Fibroblast of the aortic adventitia (primary cell): Measurements from ENCODE around the gene STARD10. TPM values are rescaled to one million over a fixed set of nuclear protein-coding genes. Genes with fewer than 3 reads are reported as not detected.

ENCODE experiments used
- DNase-seq: peaks from one replicate; pipeline ENCODE4 v3.0.0-alpha.2; 2010; ENCODE audit warnings: low read depth
- H3K4me3 ChIP-seq: 2 replicates; pipeline ENCODE4 v1.5.1; 2011; ENCODE audit warnings: low read depth, mild to moderate bottlenecking, control low read depth, low read length, moderate library complexity
- CTCF ChIP-seq: IDR thresholded peaks from 2 replicates; pipeline ENCODE4 v1.5.1; 2011; ENCODE audit warnings: mild to moderate bottlenecking, low read length, control low read depth, inconsistent platforms; ENCODE audit not compliant: insufficient read depth
- total RNA-seq: library from RNA; depleted of rRNA; stranded (reverse); fragments of >200 nt; gene quantifications from 2 replicates; pipeline ENCODE4 v1.2.3, GENCODE V29; 2012; ENCODE audit warnings: low replicate concordance

The STARD10 gene
- total RNA-seq, 1 donor, result 21.4 TPM

DNA sequence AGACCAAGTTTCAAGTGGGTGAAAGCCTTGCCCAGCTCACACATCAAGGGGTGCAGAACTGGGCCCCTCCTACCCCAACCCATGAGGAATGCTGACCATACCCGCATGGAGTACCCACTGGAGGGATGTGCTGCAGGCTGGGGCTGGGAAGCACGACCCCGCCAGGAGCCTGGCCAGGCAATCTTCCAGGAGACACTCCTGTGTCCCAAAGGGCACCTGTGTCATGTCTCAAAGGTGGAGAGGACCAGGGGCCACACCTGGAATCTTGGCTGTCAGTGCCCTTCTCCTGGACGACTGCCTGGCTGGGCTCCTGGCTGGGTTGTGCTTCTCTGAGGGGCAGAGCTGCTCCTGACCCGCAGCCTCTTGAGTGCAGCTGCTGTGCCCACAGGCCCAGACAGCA, 48.3 kb downstream of the STARD10 start:
- no peak overlapping the region for H3K4me3 ChIP-seq
- no peak for DNase-seq

DNA sequence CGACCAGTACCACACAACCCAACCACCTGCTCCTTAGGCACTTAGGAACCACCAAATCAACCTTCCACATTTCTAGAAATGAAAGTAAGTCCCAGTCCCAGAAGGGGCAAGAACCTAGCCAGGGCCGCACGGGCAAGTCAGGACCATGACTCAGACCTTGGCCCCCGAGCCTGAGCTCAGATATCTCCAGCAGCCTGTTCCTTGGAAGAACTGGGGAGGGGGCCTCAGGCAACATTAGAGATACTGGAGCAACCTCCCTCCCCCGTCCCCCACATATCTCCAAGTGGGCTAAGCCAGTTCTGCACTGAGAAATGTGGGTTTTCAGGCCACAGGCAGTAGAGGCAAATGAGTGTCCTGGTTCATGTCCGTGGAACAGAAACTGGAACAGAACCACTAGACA, 49.4 kb downstream of the STARD10 start:
- DNase-seq, result no peak
- TF ChIP-seq CTCF, result no peak
- no peak overlapping the region for H3K4me3 ChIP-seq

More for the DNA sequence above, 48.3 kb downstream of the STARD10 start:
- TF ChIP-seq CTCF, result no peak

- no peak for DNase-seq
- H3K4me3 ChIP-seq, result no peak overlapping the region
- TF ChIP-seq CTCF, result no peak
Measured at GRCh38 chr11:72743321-72744221, 50.3 kb downstream of the STARD10 start.

- no peak overlapping the region for H3K4me3 ChIP-seq
- DNase-seq, result no peak
- TF ChIP-seq CTCF, result no peak
Measured at GRCh38 chr11:72742513-72743320, 51.1 kb downstream of the STARD10 start.

DNA sequence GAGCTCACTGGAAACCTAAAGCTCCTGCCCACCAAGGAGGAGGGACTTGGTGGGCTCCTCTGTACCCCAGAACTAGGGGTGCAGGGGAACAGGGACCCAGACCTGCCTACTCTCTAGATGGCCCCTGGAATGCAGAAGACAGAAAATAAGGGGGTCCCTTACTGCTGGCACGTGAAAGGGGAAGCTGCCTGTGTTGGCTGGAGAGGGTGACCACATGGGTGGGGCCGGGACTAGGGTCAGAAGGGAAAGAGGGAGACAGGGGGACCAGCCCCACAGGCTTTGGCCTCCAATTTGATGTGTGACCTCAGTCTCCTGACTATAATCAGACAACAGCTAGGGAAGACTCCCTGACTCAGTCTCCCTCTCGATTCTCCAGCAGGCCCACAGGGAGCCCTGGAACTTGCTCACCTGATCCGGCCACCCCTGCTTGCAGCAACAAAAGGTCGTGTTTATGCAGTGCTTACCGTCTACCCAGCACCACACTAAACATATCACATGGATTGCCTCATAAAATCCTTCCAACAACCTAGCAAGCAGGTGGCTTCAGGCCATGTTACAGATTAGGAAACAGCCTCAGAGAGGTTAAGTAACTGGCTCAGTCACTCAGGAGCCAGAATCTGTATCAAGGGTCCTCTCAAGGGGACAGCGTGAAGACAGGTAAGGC, 51.9 kb downstream of the STARD10 start:
- peak; percentile 23 for DNase-seq
- no peak overlapping the region for H3K4me3 ChIP-seq
- TF ChIP-seq CTCF, result no peak

GRCh38 chr11:72741429-72741833, 52.4 kb downstream of the STARD10 start:
- no peak for DNase-seq
- TF ChIP-seq CTCF, result no peak
- no peak overlapping the region for H3K4me3 ChIP-seq
